Ovary (tissue), 10 donors: ENCODE measurements around the gene NDUFS7. TPM values are rescaled to one million over a fixed set of nuclear protein-coding genes. Genes with fewer than 3 reads are reported as not detected.

Experiments
- DNase-seq, 5 donors: peaks; one replicate each; pipeline ENCODE4 v3.0.0-alpha.2; 2019 to 2020
- H3K27ac ChIP-seq, 2 donors: fragments of 200-600 bp; one replicate each; pipeline versions ENCODE4 v1.5.1 to v1.8.0; 2019 to 2022
- H3K27me3 ChIP-seq: fragments of 200-600 bp; one replicate; pipeline ENCODE4 v1.8.0; 2022
- H3K36me3 ChIP-seq: fragments of 200-600 bp; sonication (generic); one replicate; pipeline ENCODE4 v1.5.1; 2019
- H3K4me1 ChIP-seq: one replicate; pipeline ENCODE4 v1.8.1; 2013; ENCODE audit warnings: mild to moderate bottlenecking, moderate library complexity; ENCODE audit not compliant: insufficient read depth
- H3K4me3 ChIP-seq: fragments of 200-600 bp; sonication (generic); one replicate; pipeline ENCODE4 v1.5.1; 2017
- H3K9me3 ChIP-seq, 2 donors: fragments of 200-600 bp in 1 of 2; sonication (generic) in 1 of 2; one replicate each; pipeline versions ENCODE4 v1.5.1 to v1.8.1; 2013 to 2019; ENCODE audit warnings: mild to moderate bottlenecking in 1 of 2, moderate library complexity in 1 of 2
- CTCF ChIP-seq, 3 donors: fragments of 450-650 bp in 2 of 3; fragments of 200-600 bp in 1 of 3; IDR thresholded peaks; one replicate each; pipeline versions ENCODE4 v1.5.1 to v1.8.0; 2016 to 2022; ENCODE audit warnings: antibody characterized with exemption in 3 of 3, mild to moderate bottlenecking in 1 of 3
- EP300 ChIP-seq: sonication (generic); formaldehyde crosslinking; IDR thresholded peaks from one replicate; pipeline ENCODE4 v1.6.1; 2017; ENCODE audit warnings: antibody characterized with exemption
- POLR2A ChIP-seq: fragments of 450-650 bp; IDR thresholded peaks from one replicate; pipeline ENCODE4 v1.6.1; 2017; ENCODE audit warnings: antibody characterized with exemption, mild to moderate bottlenecking, moderate library complexity
- WGBS, 3 donors: extraction: QIAGEN DNeasy Blood & Tissue Kit in 1 of 3; methylation state at CpG; one replicate each; pipeline versions ENCODE4 v1.1.5 to v1.1.7; 2013 to 2017; 5-methylcytosine and 5-hydroxymethylcytosine counted together
- intact Hi-C, 4 donors: fragments of 100-400 bp; cut with DNase I; formaldehyde crosslinking; loops; one replicate each; pipeline versions ENCODE4 v1.11.0 to v1.15.1; 2022 to 2023
- long read RNA-seq, 3 donors: library from polyadenylated mRNA in 2 of 3; unstranded in 2 of 3; transcript quantifications; one replicate each; pipeline ENCODE4 v2.0.0 and lab custom pipeline, GENCODE V29; 2021 to 2026
- polyA plus RNA-seq, 2 donors: library from polyadenylated mRNA; stranded (reverse); fragments of 200-250 nt in 1 of 2; fragments of 350-450 nt in 1 of 2; fragmentation: Illumina TruSeq in 1 of 2; extraction: RNeasy Lipid Tissue Mini Kit (QIAGEN cat#74804) in 1 of 2; gene quantifications; one replicate each; pipeline ENCODE4 v1.2.3, GENCODE V29; 2013 to 2014
- total RNA-seq, 7 donors: library from RNA; depleted of rRNA in 2 of 7; stranded (reverse); fragments of >200 nt in 2 of 7; fragmentation: NEBNext Ultra II Directional in 3 of 7; extraction: Animal tissue kit (Norgen Biotek cat#: 25700) in 3 of 7; gene quantifications; one replicate each; pipeline versions ENCODE4 v1.1.0 to v1.2.4, GENCODE V29; 2016 to 2023
- donor health status: DM: no; HTN: no; CAD: no; lungs with moderate emphysema.
- donor health status: DM: no; HTN: no; CAD: no.
- donor health status: Bipolar disorder and iron deficiency.
- donor health status: DM: yes; HTN: yes; CAD: no.
- donor health status: DM: no; HTN: no; CAD: no.
- donor health status: DM: yes; HTN: yes; CAD: no.

NDUFS7 gene
- total RNA-seq, result 100 to 1,000 TPM in 1 of 7 donors, 10 to 100 TPM in 6; 65.6 to 112 (median 79.9) TPM
- 10 to 100 TPM in 1 of 2 donors, under 1 TPM in 1; 0.72 to 96.2 TPM for polyA plus RNA-seq
- long read RNA-seq, donor 1, transcript NDUFS7-217 (1 exons, 3,743 nt), result minor isoform, 7 of 88 reads
- long read RNA-seq, donor 1, transcript NDUFS7-201 (8 exons, 1,039 nt), result major isoform, 43 of 88 reads
- long read RNA-seq, donor 1, transcript NDUFS7-210 (8 exons, 1,743 nt), result minor isoform, 10 of 88 reads
- long read RNA-seq, donor 1, transcript NDUFS7-202 (7 exons, 2,818 nt), result minor isoform, 5 of 88 reads
- long read RNA-seq, donor 1, partial matches to known transcripts, result 11 of 88 reads
- long read RNA-seq, donor 1, other reads (novel, unspliced or antisense), result 7 of 88 reads
- long read RNA-seq, donor 2, transcript NDUFS7-217 (1 exons, 3,743 nt), result minor isoform, 5 of 85 reads
- long read RNA-seq, donor 2, transcript NDUFS7-201 (8 exons, 1,039 nt), result major isoform, 63 of 85 reads
- long read RNA-seq, donor 2, partial matches to known transcripts, result 7 of 85 reads
- long read RNA-seq, donor 2, other reads (novel, unspliced or antisense), result 7 of 85 reads
- long read RNA-seq, donor 3, transcript NDUFS7-202 (7 exons, 2,818 nt), result minor isoform, 5 of 104 reads
- long read RNA-seq, donor 3, transcript NDUFS7-201 (8 exons, 1,039 nt), result major isoform, 81 of 104 reads
- long read RNA-seq, donor 3, partial matches to known transcripts, result 3 of 104 reads
- long read RNA-seq, donor 3, other reads (novel, unspliced or antisense), result 8 of 104 reads

- intact Hi-C loops, result loop anchor here in 1 of 4 donors (10.0 kb wide), 1 partner anchor 109 kb away; the partner anchor contains the start of gene FAM174C
- peak within 1 kb of the TSS; percentile 29 to 59 for H3K27ac ChIP-seq
- no peaks in the 10 kb centered on the region for H3K36me3 ChIP-seq
- TF ChIP-seq POLR2A, result peak; percentile 51
- TF ChIP-seq CTCF (IDR thresholded peaks at IDR 0.05), result peak in 2 of 3 donors; percentile 60 to 83
- no peak for TF ChIP-seq EP300
- peaks cover 3% of the 10 kb centered on the region for H3K4me1 ChIP-seq
- DNase-seq, result peak; percentile 89 to 98 (median 93)
- no peaks in the 10 kb centered on the region for H3K27me3 ChIP-seq
- H3K4me3 ChIP-seq, result peak within 1 kb of the TSS; percentile 94
- WGBS, 3 donors, result 1% methylated on average over 64 to 90 of the region's 90 CpGs
- no peaks in the 10 kb centered on the region for H3K9me3 ChIP-seq
These were observed at the start of gene NDUFS7 for GRCh38 chr19:1383312-1384084. Gene NDUFS7 (plus strand): TSS chr19:1383907. CDS start chr19:1383927, 20 bp downstream.

- H3K36me3 ChIP-seq, result no peaks in the 10 kb centered on the region
- no peaks in the 10 kb centered on the region for H3K27me3 ChIP-seq
- no peak for TF ChIP-seq CTCF (IDR thresholded peaks at IDR 0.05)
- no peak for TF ChIP-seq POLR2A
- no peak for TF ChIP-seq EP300
- H3K4me1 ChIP-seq, result no peaks in the 10 kb centered on the region
- H3K4me3 ChIP-seq, result no peak overlapping the region
- no peak for DNase-seq
- 88 to 92% (median 89%) methylated on average over 22 of the region's 22 CpGs for WGBS, 3 donors
- intact Hi-C loops, result loop anchor here in 1 of 4 donors (10.0 kb wide), 1 partner anchor 51 kb away; the partner anchor contains the start of gene EFNA2
- H3K9me3 ChIP-seq, result no peaks in the 10 kb centered on the region
- H3K27ac ChIP-seq, result no peak overlapping the region
These were observed 47.5 kb upstream of the NDUFS7 start for GRCh38 chr19:1336079-1336684.

- WGBS, 3 donors, result 64 to 80% (median 66%) methylated on average over 28 of the region's 28 CpGs
- Histone ChIP-seq H3K27ac (no peak overlapping the region), H3K36me3 (no peaks in the 10 kb centered on the region), H3K27me3 (no peaks in the 10 kb centered on the region), H3K4me1 (no peaks in the 10 kb centered on the region), H3K9me3 (no peaks in the 10 kb centered on the region), H3K4me3 (no peak overlapping the region)
- TF ChIP-seq EP300 (no peak), CTCF (IDR thresholded peaks at IDR 0.05) (no peak), POLR2A (no peak)
- DNase-seq, result no peak
- intact Hi-C loops, result no loop called here
These were observed 42.8 kb upstream of the NDUFS7 start for GRCh38 chr19:1340681-1341469.
